ENCODE results near the gene ARHGEF38.

Gene ARHGEF38

GRCh38 chr4:105548483-105548882 is 3.9 kb upstream of the ARHGEF38 start:
- no peak for TF ChIP-seq CTCF (IDR thresholded peaks at IDR 0.05; ENCODE audit: control extremely low read depth, extremely low read depth, low read depth, missing control alignments)
- no peak for DNase-seq (ENCODE audit: extremely low spot score)
- POLR2A ChIA-PET: no interaction called here
- CTCF ChIA-PET: no interaction called here

GRCh38 chr4:105550641-105551040 is 1.8 kb upstream of the ARHGEF38 start:
- DNase-seq (ENCODE audit: extremely low spot score): no peak
- CTCF ChIA-PET: interaction anchor here (2.4 to 3.5 kb wide), 2 partner anchors 9 to 14 kb away, joined by 9 to 12 read pairs; no protein-coding TSS in a partner anchor
- TF ChIP-seq CTCF (IDR thresholded peaks at IDR 0.05; ENCODE audit: control extremely low read depth, extremely low read depth, low read depth, missing control alignments): no peak
- POLR2A ChIA-PET: no interaction called here

GRCh38 chr4:105555409-105555808 is 3.0 kb downstream of the ARHGEF38 start:
- TF ChIP-seq CTCF (IDR thresholded peaks at IDR 0.05; ENCODE audit: control extremely low read depth, extremely low read depth, low read depth, missing control alignments): no peak
- ChIA-PET POLR2A (no interaction called here), CTCF (interaction anchor here (1.3 to 2.7 kb wide), 2 partner anchors 11 to 112 kb away, joined by 4 to 15 read pairs; no protein-coding TSS in a partner anchor)
- no peak for DNase-seq (ENCODE audit: extremely low spot score)

- ChIA-PET CTCF (interaction anchor here (2.7 kb wide), 1 partner anchor 11 kb away, joined by 15 read pairs; no protein-coding TSS in a partner anchor), POLR2A (no interaction called here)
- no peak for DNase-seq (ENCODE audit: extremely low spot score)
- no peak for TF ChIP-seq CTCF (IDR thresholded peaks at IDR 0.05; ENCODE audit: control extremely low read depth, extremely low read depth, low read depth, missing control alignments)
These were observed 3.8 kb downstream of the ARHGEF38 start for GRCh38 chr4:105556206-105556605.

- CTCF ChIA-PET: interaction anchor here (1.5 kb wide), 1 partner anchor 16 kb away, joined by 3 read pairs; no protein-coding TSS in a partner anchor
- POLR2A ChIA-PET: no interaction called here
- no peak for TF ChIP-seq CTCF (IDR thresholded peaks at IDR 0.05; ENCODE audit: control extremely low read depth, extremely low read depth, low read depth, missing control alignments)
- DNase-seq (ENCODE audit: extremely low spot score): no peak
These were observed 5.9 kb downstream of the ARHGEF38 start for GRCh38 chr4:105558277-105558676.

- TF ChIP-seq CTCF (IDR thresholded peaks at IDR 0.05; ENCODE audit: control extremely low read depth, extremely low read depth, low read depth, missing control alignments): no peak
- ChIA-PET POLR2A (no interaction called here), CTCF (interaction anchor here (1.2 to 2.5 kb wide), 7 partner anchors 8 to 157 kb away, joined by 3 to 12 read pairs (median 6); partner anchors contain the start of genes ARHGEF38 and PPA2)
- DNase-seq (ENCODE audit: extremely low spot score): no peak
These were observed 8.0 kb downstream of the ARHGEF38 start for GRCh38 chr4:105560421-105560848.

Data from GM10248 (cell line).